ENCODE results near the gene NAA38.

NAA38 gene

DNA sequence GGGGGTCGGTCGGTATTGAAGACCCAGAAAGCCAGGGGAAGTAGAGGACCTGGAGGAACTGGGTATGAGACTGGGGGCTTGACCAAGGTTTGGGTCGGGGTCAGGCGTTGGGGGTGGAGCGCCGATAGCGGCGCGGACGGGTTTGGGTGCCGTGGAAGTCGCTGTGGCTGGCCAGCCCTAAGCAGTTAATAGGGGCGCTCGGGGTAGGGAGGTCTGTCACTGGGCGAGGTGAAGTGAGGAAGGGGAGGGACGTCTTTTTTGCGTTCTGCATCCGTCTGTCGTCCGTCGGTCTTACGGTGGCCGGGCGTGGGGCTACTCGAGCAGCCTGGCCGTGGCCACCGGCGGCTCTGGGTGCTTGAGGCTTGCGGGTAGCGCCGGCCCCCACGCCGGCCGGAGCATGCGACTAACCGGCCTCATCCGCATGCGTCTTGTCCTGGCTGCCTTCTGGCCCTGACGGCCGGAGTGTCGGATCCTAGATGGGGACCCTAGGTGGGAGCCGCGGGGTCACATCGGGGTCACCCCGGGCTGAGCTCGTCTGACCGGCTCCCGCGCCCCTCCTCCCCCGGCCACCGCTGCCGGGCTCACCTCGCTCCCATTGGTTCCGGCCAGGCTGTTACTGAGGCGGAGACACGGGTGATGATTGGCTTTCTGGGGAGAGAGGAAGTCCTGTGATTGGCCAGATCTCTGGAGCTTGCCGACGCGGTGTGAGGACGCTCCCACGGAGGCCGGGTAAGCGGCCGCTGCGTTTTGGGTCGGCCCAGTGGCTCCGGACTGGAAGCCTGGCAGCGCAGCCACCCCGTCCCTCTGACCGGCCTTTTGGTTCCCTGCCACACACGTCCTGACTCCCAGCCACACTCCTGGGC is 12.8 kb downstream of the NAA38 start:
- TF ChIP-seq EZH2 (IDR thresholded peaks at IDR 0.05; ENCODE audit: borderline replicate concordance, low read length): no peak
- TF ChIP-seq, protein P1, sequence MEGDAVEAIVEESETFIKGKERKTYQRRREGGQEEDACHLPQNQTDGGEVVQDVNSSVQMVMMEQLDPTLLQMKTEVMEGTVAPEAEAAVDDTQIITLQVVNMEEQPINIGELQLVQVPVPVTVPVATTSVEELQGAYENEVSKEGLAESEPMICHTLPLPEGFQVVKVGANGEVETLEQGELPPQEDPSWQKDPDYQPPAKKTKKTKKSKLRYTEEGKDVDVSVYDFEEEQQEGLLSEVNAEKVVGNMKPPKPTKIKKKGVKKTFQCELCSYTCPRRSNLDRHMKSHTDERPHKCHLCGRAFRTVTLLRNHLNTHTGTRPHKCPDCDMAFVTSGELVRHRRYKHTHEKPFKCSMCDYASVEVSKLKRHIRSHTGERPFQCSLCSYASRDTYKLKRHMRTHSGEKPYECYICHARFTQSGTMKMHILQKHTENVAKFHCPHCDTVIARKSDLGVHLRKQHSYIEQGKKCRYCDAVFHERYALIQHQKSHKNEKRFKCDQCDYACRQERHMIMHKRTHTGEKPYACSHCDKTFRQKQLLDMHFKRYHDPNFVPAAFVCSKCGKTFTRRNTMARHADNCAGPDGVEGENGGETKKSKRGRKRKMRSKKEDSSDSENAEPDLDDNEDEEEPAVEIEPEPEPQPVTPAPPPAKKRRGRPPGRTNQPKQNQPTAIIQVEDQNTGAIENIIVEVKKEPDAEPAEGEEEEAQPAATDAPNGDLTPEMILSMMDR (IDR thresholded peaks at IDR 0.05; ENCODE audit: low read length): no peak
- H3K27ac ChIP-seq (ENCODE audit: low read depth, low read length, poor library complexity, severe bottlenecking): peak overlapping the region; percentile 97

DNA sequence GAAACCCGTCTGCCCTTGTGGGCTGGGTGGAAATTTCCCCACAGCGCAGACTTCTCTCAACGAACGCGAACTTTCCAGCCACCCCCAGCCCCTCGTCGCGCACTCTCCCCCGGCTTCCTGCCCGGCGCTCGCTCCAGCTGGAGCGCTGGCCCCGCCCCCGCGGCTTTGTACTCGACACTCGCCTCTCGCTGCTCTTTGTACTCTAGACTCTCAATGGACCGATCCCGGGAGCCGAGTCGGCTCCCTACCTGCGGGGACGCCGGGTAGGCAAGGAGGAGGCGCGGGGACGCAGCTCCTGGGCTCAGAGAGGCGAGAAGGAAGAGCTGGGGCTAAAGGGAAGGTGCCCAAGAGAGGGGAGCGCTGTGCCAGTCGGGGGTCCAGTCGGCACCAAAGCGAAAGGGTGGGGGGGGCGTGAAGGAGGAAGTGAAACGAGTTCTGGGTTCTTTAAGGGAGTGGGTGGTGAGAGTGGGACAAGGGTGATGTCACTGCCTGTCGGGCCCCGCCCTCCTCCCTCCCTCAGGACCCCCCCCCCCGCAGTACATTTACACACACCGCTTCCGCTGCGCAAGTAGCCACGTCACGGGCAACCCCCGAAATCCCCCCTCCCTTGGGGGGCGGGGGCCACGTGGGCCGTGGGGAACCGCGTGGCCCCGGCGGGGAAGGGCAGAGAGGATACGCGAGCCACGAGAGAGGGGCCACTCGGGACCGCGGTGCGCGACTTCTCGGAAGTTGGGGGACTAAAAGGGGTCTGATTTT is 13.6 kb downstream of the NAA38 start:
- H3K79me2 ChIP-seq (ENCODE audit: insufficient read depth, low read length): no peaks in the 10 kb centered on the region
- peak overlapping the region; percentile 97 for H3K27ac ChIP-seq (ENCODE audit: low read depth, low read length, poor library complexity, severe bottlenecking)
- no peaks in the 10 kb centered on the region for H3K27me3 ChIP-seq (ENCODE audit: insufficient read depth, low read length)
- H3K36me3 ChIP-seq (ENCODE audit: insufficient read depth, low read length): peaks cover 26% of the 10 kb centered on the region
- H3K4me1 ChIP-seq (ENCODE audit: insufficient read depth, low read length, severe bottlenecking): peaks cover 43% of the 10 kb centered on the region
- H3K4me3 ChIP-seq (ENCODE audit: low read depth, low read length, poor library complexity, severe bottlenecking): peak overlapping the region; percentile 88
- H3K9me3 ChIP-seq (ENCODE audit: low read length): no peaks in the 10 kb centered on the region
- H3F3A ChIP-seq (ENCODE audit: insufficient read depth, low read length): peaks cover 8% of the 10 kb centered on the region; the same call in 1 of the 2 replicates
- peak overlapping the region; percentile 97 for H3K9ac ChIP-seq (ENCODE audit: low read length)
- TF ChIP-seq EZH2 (IDR thresholded peaks at IDR 0.05; ENCODE audit: borderline replicate concordance, low read length): no peak
- TF ChIP-seq, protein P1 (IDR thresholded peaks at IDR 0.05; ENCODE audit: low read length): no peak
- no peaks in the 10 kb centered on the region for H3K9me2 ChIP-seq (ENCODE audit: low read depth, low read length)
- H2AFZ ChIP-seq (ENCODE audit: low read length): no peak overlapping the region
- peak overlapping the region; percentile 95 for H3K4me2 ChIP-seq (ENCODE audit: low read length)
- no peaks in the 10 kb centered on the region for H4K20me1 ChIP-seq (ENCODE audit: insufficient read depth, low read length)

More for the DNA sequence above, 12.8 kb downstream of the NAA38 start:
- Histone ChIP-seq H3K36me3 (ENCODE audit: insufficient read depth, low read length) (peaks cover 34% of the 10 kb centered on the region), H3F3A (ENCODE audit: insufficient read depth, low read length) (0 out of 2 replicates have a peak, but pooled peaks cover 4% of the 10 kb centered on the region), H2AFZ (ENCODE audit: low read length) (no peak overlapping the region), H3K4me3 (ENCODE audit: low read depth, low read length, poor library complexity, severe bottlenecking) (peak overlapping the region; percentile 88), H4K20me1 (ENCODE audit: insufficient read depth, low read length) (no peaks in the 10 kb centered on the region), H3K9me2 (ENCODE audit: low read depth, low read length) (no peaks in the 10 kb centered on the region), H3K79me2 (ENCODE audit: insufficient read depth, low read length) (no peaks in the 10 kb centered on the region), H3K9me3 (ENCODE audit: low read length) (no peaks in the 10 kb centered on the region), H3K9ac (ENCODE audit: low read length) (peak overlapping the region; percentile 97), H3K4me1 (ENCODE audit: insufficient read depth, low read length, severe bottlenecking) (peaks cover 36% of the 10 kb centered on the region), H3K27me3 (ENCODE audit: insufficient read depth, low read length) (no peaks in the 10 kb centered on the region), H3K4me2 (ENCODE audit: low read length) (peak overlapping the region; percentile 95)

DNA sequence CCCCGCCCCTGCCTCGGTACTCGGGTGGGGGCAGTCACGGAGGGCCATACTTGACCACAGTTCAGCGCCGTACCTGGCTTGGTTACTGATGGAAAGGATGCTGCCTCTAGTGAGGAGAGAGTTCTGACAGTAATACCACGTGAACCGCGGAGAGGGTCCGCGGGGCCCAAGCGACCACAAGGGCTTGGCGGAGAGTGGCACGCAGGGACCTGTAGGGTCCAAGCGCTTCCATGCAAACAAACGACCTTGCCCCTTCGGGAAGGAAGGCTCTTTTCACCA is 14.2 kb downstream of the NAA38 start:
- H3K27ac ChIP-seq (ENCODE audit: low read depth, low read length, poor library complexity, severe bottlenecking): peak overlapping the region; percentile 97
- H3K9ac ChIP-seq (ENCODE audit: low read length): peak overlapping the region; percentile 97
- no peaks in the 10 kb centered on the region for H3K9me3 ChIP-seq (ENCODE audit: low read length)
- no peaks in the 10 kb centered on the region for H3K27me3 ChIP-seq (ENCODE audit: insufficient read depth, low read length)
- H3K36me3 ChIP-seq (ENCODE audit: insufficient read depth, low read length): peaks cover 23% of the 10 kb centered on the region
- no peaks in the 10 kb centered on the region for H3K9me2 ChIP-seq (ENCODE audit: low read depth, low read length)
- H3F3A ChIP-seq (ENCODE audit: insufficient read depth, low read length): peaks cover 10% of the 10 kb centered on the region; the same call in 1 of the 2 replicates
- H3K4me1 ChIP-seq (ENCODE audit: insufficient read depth, low read length, severe bottlenecking): peaks cover 47% of the 10 kb centered on the region
- peak overlapping the region; percentile 88 for H3K4me3 ChIP-seq (ENCODE audit: low read depth, low read length, poor library complexity, severe bottlenecking)
- H4K20me1 ChIP-seq (ENCODE audit: insufficient read depth, low read length): no peaks in the 10 kb centered on the region
- H2AFZ ChIP-seq (ENCODE audit: low read length): no peak overlapping the region
- TF ChIP-seq, protein P1 (IDR thresholded peaks at IDR 0.05; ENCODE audit: low read length): peak; percentile 1; the same call in 1 of the 2 replicates
- no peak for TF ChIP-seq EZH2 (IDR thresholded peaks at IDR 0.05; ENCODE audit: borderline replicate concordance, low read length)
- no peaks in the 10 kb centered on the region for H3K79me2 ChIP-seq (ENCODE audit: insufficient read depth, low read length)
- H3K4me2 ChIP-seq (ENCODE audit: low read length): peak overlapping the region; percentile 95

Data from OCI-LY1 (cell line).